ENCODE results near the gene RAN.
"Not testable (repeated sequence)": the region's sequence is repeated elsewhere in the genome, so short reads cannot be mapped to it uniquely, and the experiment has no call there.

The RAN gene

DNA sequence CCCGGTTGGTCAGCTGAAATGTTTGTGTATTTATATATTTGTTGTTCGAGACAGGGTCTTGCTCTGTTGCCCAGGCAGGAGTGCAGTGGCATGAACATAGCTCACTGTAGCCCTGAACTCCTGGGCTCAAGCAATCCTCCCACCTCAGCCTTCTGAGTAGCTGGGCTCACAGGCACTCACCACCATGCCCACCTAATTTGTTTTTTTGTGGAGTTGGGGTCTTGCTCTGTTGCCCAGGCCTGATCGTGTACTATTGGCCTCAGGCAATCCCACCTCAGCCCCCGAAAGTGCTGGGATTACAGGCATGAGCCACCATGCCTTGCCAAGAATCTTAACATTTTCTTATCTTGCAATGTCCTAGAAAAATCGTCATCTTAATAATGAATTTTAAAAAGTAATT, 3.3 kb downstream of the RAN start:
- no peak overlapping the region for H3K4me3 ChIP-seq (ENCODE audit: low read length)
- TF ChIP-seq, protein P1, sequence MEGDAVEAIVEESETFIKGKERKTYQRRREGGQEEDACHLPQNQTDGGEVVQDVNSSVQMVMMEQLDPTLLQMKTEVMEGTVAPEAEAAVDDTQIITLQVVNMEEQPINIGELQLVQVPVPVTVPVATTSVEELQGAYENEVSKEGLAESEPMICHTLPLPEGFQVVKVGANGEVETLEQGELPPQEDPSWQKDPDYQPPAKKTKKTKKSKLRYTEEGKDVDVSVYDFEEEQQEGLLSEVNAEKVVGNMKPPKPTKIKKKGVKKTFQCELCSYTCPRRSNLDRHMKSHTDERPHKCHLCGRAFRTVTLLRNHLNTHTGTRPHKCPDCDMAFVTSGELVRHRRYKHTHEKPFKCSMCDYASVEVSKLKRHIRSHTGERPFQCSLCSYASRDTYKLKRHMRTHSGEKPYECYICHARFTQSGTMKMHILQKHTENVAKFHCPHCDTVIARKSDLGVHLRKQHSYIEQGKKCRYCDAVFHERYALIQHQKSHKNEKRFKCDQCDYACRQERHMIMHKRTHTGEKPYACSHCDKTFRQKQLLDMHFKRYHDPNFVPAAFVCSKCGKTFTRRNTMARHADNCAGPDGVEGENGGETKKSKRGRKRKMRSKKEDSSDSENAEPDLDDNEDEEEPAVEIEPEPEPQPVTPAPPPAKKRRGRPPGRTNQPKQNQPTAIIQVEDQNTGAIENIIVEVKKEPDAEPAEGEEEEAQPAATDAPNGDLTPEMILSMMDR (conservative IDR thresholded peaks at IDR 0.05; ENCODE audit: low read length): no peak
- DNase-seq (ENCODE audit: low read depth): no peak

DNA sequence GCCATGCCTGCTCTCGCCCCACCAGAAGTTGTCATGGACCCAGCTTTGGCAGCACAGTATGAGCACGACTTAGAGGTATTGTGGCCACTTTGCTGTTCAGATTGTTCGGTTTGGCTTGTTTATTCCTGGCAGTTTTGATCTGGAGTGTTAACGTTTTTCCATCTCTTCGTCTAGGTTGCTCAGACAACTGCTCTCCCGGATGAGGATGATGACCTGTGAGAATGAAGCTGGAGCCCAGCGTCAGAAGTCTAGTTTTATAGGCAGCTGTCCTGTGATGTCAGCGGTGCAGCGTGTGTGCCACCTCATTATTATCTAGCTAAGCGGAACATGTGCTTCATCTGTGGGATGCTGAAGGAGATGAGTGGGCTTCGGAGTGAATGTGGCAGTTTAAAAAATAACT, 3.8 kb downstream of the RAN start:
- H3K4me3 ChIP-seq (ENCODE audit: low read length): not testable (repeated sequence)

DNA sequence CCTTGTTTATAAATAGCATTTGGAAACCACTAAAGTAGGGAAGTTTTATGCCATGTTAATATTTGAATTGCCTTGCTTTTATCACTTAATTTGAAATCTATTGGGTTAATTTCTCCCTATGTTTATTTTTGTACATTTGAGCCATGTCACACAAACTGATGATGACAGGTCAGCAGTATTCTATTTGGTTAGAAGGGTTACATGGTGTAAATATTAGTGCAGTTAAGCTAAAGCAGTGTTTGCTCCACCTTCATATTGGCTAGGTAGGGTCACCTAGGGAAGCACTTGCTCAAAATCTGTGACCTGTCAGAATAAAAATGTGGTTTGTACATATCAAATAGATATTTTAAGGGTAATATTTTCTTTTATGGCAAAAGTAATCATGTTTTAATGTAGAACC, 4.4 kb downstream of the RAN start:
- TF ChIP-seq, protein P1 (conservative IDR thresholded peaks at IDR 0.05; ENCODE audit: low read length): no peak
- DNase-seq (ENCODE audit: low read depth): no peak
- no peak overlapping the region for H3K4me3 ChIP-seq (ENCODE audit: low read length)

More for the DNA sequence above, 3.8 kb downstream of the RAN start:
- DNase-seq (ENCODE audit: low read depth): not testable (repeated sequence)

DNA sequence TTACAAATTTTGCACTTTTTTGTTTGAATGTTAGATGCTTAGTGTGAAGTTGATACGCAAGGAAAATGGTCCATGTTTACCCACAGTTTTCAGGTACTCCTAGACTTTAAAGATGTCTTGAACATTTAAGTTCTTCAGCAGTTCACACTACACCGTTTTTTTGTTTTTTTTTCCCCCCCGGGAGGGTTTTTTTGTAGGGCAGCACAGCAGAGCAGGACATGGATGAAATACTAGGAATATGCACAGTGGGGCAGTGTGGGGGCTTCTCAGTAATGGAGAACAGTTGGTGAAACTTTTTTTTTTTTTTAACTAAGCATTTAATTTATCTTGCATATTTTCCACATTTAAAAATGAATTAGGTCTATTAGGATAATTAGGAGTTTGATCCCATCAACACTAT, 4.9 kb downstream of the RAN start:
- H3K4me3 ChIP-seq (ENCODE audit: low read length): no peak overlapping the region
- no peak for DNase-seq (ENCODE audit: low read depth)
- TF ChIP-seq, protein P1 (conservative IDR thresholded peaks at IDR 0.05; ENCODE audit: low read length): no peak

DNA sequence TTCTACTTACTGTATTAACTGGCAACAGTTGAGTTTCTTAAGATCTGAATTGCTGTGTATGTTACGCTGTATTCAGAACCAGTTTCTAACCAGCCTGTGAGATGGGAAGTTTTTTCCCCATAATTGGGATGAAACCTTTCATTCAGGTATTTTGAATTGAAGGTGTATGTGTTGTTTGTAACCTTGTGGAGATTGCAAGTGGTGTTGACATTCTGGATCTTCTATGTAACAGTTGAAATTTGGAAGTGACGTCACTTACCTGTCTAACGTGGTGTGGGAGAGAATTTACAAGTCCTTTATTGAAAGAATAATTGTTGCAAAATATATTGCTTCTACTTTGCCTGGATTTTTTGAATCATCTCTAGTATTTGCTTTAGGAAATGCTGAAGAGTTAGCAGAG, 5.5 kb downstream of the RAN start:
- no peak for DNase-seq (ENCODE audit: low read depth)
- TF ChIP-seq, protein P1 (conservative IDR thresholded peaks at IDR 0.05; ENCODE audit: low read length): no peak
- no peak overlapping the region for H3K4me3 ChIP-seq (ENCODE audit: low read length)

DNA sequence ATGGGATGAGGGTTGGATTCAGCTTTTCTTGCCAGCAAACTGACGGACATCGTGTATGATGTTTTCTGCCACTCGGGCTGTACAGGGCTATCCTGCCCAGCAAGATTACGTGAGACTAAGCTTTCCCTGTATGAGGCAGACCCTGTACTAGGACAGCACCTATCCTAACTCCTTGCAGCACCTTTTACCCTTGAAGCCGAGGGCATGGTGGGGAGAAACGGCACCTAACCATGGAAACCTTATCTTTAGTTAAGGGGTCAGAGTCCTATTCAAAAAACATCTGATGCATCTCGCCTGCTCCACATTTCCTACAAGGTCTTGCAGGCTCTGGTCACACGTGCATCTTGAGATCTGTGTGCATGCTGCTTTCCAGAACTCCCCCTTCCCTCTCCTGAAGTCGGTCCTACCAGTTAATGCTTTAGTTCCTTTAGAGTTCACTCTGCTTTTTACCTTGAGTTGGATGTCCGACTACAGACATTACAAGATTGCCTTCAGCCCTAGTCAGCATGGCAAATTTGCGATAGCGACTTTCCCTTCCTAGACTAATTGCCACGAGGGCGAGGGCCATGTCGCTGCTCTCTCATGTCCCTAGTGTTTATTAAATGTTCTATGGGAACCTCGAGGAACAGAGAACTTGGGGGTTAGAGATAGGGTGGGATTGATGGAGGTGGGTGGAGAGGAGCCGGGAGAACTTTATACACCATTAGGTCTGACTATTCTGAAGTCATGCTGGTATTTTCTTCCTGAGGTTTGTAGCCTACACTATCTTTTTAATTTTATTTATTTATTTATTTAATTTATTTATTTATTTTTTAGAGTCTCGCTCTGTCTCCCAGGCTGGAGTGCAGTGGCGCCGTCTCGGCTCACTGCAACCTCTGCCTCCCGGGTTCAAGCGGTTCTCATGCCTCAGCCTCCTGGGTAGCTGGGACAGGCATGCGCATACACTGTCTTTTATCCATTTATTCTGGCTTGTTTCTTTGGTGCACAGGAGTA, 6.6 kb downstream of the RAN start:
- H3K4me3 ChIP-seq (ENCODE audit: low read length): no peak overlapping the region
- TF ChIP-seq, protein P1 (conservative IDR thresholded peaks at IDR 0.05; ENCODE audit: low read length): no peak
- no peak for DNase-seq (ENCODE audit: low read depth)

DNA sequence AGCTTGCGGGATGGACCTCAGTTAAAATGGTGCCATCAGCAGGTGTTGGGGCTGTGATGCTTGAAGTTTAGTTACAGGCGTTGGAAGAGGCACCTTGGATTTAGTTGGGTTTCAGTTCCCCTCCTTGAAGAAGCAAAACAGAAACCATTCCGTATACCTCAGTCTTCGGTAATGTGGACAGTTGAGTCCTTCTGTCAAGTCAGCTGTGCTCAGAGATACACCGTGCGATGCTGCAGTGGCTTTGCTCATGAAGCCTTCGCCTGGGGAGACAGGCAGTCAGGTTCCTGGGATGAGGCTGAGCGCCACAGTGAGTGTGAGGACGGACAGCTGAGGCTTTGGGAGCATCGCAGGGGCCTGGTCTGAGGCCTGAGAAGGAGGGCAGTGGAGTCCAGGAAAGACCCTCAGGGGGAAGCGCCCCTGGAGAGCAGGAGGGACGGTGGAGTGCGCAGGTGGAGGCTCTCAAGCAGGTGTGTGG, 7.4 kb downstream of the RAN start:
- no peak overlapping the region for H3K4me3 ChIP-seq (ENCODE audit: low read length)
- TF ChIP-seq, protein P1 (conservative IDR thresholded peaks at IDR 0.05; ENCODE audit: low read length): no peak
- no peak for DNase-seq (ENCODE audit: low read depth)
